ENCODE data around the gene TMEM240. TPM values are rescaled to one million over a fixed set of nuclear protein-coding genes. Genes with fewer than 3 reads are reported as not detected.

Gene TMEM240
- total RNA-seq, 1 experiment from 2014 or later: 0.87 TPM

- no peaks in the 10 kb centered on the region for H3K9me2 ChIP-seq (replicated peaks; ENCODE audit: low read length)
These were observed 2.7 kb downstream of the TMEM240 start for GRCh38 chr1:1537626-1538250.

GRCh38 chr1:1536938-1537546 lies 3.4 kb downstream of the TMEM240 start:
- Histone ChIP-seq H3K36me3 (ENCODE audit: low read depth, low read length) (peaks cover 12% of the 10 kb centered on the region; the same call in 1 of the 2 replicates), H4K20me1 (ENCODE audit: low read length) (no peaks in the 10 kb centered on the region), H3K9me3 (ENCODE audit: low read length) (no peaks in the 10 kb centered on the region), H3K27ac (ENCODE audit: low read length) (no peak overlapping the region), H3K27me3 (ENCODE audit: low read length) (no peaks in the 10 kb centered on the region), H3K9ac (ENCODE audit: low read length) (no peak overlapping the region), H3K79me2 (ENCODE audit: low read length) (no peaks in the 10 kb centered on the region), H3K4me3 (ENCODE audit: low read length) (no peak overlapping the region), H3K9me2 (replicated peaks; ENCODE audit: low read length) (no peaks in the 10 kb centered on the region), H3K4me2 (ENCODE audit: low read length) (no peak overlapping the region), H2AFZ (ENCODE audit: low read length) (no peak overlapping the region), H3K4me1 (ENCODE audit: insufficient read depth, low read length) (no peaks in the 10 kb centered on the region), H3F3A (ENCODE audit: low read length, unreplicated experiment) (no peaks in the 10 kb centered on the region)
- DNase-seq: no peak
- CTCF ChIA-PET: no interaction called here
- no peak for TF ChIP-seq CTCF (conservative IDR thresholded peaks at IDR 0.05; ENCODE audit: low read depth, low read length)
- intact Hi-C loops (cut with micrococcal nuclease): no loop called here
- no peak for ATAC-seq
- no TSS peak for BruUV-seq (replicated peaks)
- POLR2A ChIA-PET (ENCODE audit: unreplicated experiment): no interaction called here

More at GRCh38 chr1:1537626-1538250, 2.7 kb downstream of the TMEM240 start:
- Histone ChIP-seq H3K9ac (ENCODE audit: low read length) (no peak overlapping the region), H3K4me3 (ENCODE audit: low read length) (no peak overlapping the region), H3K27me3 (ENCODE audit: low read length) (no peaks in the 10 kb centered on the region), H3K79me2 (ENCODE audit: low read length) (no peaks in the 10 kb centered on the region), H3K4me2 (ENCODE audit: low read length) (no peak overlapping the region), H3K27ac (ENCODE audit: low read length) (no peak overlapping the region), H3F3A (ENCODE audit: low read length, unreplicated experiment) (no peaks in the 10 kb centered on the region), H2AFZ (ENCODE audit: low read length) (no peak overlapping the region), H3K9me3 (ENCODE audit: low read length) (no peaks in the 10 kb centered on the region), H3K4me1 (ENCODE audit: insufficient read depth, low read length) (no peaks in the 10 kb centered on the region), H3K36me3 (ENCODE audit: low read depth, low read length) (peaks cover 11% of the 10 kb centered on the region; the same call in 1 of the 2 replicates), H4K20me1 (ENCODE audit: low read length) (no peaks in the 10 kb centered on the region)
- no peak for ATAC-seq
- ChIA-PET POLR2A (ENCODE audit: unreplicated experiment) (no interaction called here), CTCF (no interaction called here)
- BruUV-seq (replicated peaks): no TSS peak
- DNase-seq: no peak
- TF ChIP-seq EZH2 (IDR thresholded peaks at IDR 0.05; ENCODE audit: low read length, unreplicated experiment): no peak
- no peak for TF ChIP-seq EZH2phosphoT487 (IDR thresholded peaks at IDR 0.05; ENCODE audit: borderline replicate concordance, low read length)
- TF ChIP-seq CTCF (conservative IDR thresholded peaks at IDR 0.05; ENCODE audit: low read depth, low read length): no peak
- intact Hi-C loops (cut with micrococcal nuclease): no loop called here

All from PC-3 (cell line).